ENCODE measurements around the gene MICAL2. TPM values are rescaled to one million over a fixed set of nuclear protein-coding genes. Genes with fewer than 3 reads are reported as not detected.

MICAL2 gene
- total RNA-seq, 1 donor from 2014 or later: 0.27 TPM

GRCh38 chr11:12245091-12245490 lies 134.7 kb downstream of the MICAL2 start:
- Mint-ChIP-seq H3K27me3 (peaks cover 2% of the 10 kb centered on the region), H3K36me3 (ENCODE audit: low read depth) (no peaks in the 10 kb centered on the region), H3K9me3 (no peaks in the 10 kb centered on the region), H3K27ac (no peak overlapping the region), H3K4me1 (no peaks in the 10 kb centered on the region), H3K4me3 (no peak overlapping the region)
- CTCF ChIA-PET: no interaction called here
- DNase-seq (no peak), ATAC-seq (ENCODE audit: low read depth) (no peak)
- TF ChIP-seq CTCF (IDR thresholded peaks at IDR 0.05): no peak
- POLR2A ChIA-PET: no interaction called here
- intact Hi-C loops (cut with micrococcal nuclease): no loop called here

DNA sequence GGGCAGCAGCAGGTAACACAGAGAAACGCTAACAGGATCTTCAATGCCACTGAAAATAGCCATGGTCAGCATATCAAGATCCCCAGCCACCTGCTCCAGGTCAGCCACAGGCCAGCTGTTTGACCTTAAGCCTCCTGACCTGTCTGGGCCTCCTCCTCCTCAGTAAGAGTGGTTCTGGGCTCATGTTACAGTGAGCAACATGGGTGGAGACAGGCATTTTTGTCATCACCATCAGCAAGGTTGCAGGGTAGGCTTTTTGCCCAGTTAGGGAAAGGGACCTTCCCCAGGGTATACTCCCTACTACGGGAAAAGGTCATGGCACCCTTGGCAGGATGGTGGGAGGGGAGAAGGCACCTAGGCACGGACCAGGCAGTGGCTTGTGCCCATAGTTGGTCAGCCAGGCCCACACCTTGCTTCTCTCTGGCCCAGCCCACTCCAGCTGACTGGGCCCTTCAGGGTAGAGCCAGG lies 135.2 kb downstream of the MICAL2 start:
- no peak overlapping the region for H3K27ac Mint-ChIP-seq
- H3K36me3 Mint-ChIP-seq (ENCODE audit: low read depth): no peaks in the 10 kb centered on the region
- no peak for TF ChIP-seq CTCF (IDR thresholded peaks at IDR 0.05)
- DNase-seq: no peak
- ATAC-seq (ENCODE audit: low read depth): no peak
- no peaks in the 10 kb centered on the region for H3K4me1 Mint-ChIP-seq
- CTCF ChIA-PET: no interaction called here
- H3K4me3 Mint-ChIP-seq: no peak overlapping the region
- no peaks in the 10 kb centered on the region for H3K9me3 Mint-ChIP-seq
- POLR2A ChIA-PET: no interaction called here
- H3K27me3 Mint-ChIP-seq: peaks cover 2% of the 10 kb centered on the region
- intact Hi-C loops (cut with micrococcal nuclease): no loop called here

GRCh38 chr11:12246147-12246546 lies 135.8 kb downstream of the MICAL2 start:
- ATAC-seq (ENCODE audit: low read depth): no peak
- Mint-ChIP-seq H3K27me3 (peaks cover 2% of the 10 kb centered on the region), H3K4me3 (no peak overlapping the region), H3K9me3 (no peaks in the 10 kb centered on the region), H3K36me3 (ENCODE audit: low read depth) (no peaks in the 10 kb centered on the region), H3K27ac (no peak overlapping the region), H3K4me1 (no peaks in the 10 kb centered on the region)
- ChIA-PET POLR2A (no interaction called here), CTCF (no interaction called here)
- DNase-seq: no peak
- TF ChIP-seq CTCF (IDR thresholded peaks at IDR 0.05): no peak
- intact Hi-C loops (cut with micrococcal nuclease): no loop called here

- Mint-ChIP-seq H3K4me3 (no peak overlapping the region), H3K36me3 (ENCODE audit: low read depth) (no peaks in the 10 kb centered on the region), H3K9me3 (no peaks in the 10 kb centered on the region), H3K4me1 (no peaks in the 10 kb centered on the region), H3K27ac (no peak overlapping the region), H3K27me3 (peaks cover 2% of the 10 kb centered on the region)
- intact Hi-C loops (cut with micrococcal nuclease): no loop called here
- no peak for TF ChIP-seq CTCF (IDR thresholded peaks at IDR 0.05)
- ChIA-PET POLR2A (no interaction called here), CTCF (no interaction called here)
- DNase-seq: no peak
- no peak for ATAC-seq (ENCODE audit: low read depth)
Measured at GRCh38 chr11:12246989-12247388, 136.6 kb downstream of the MICAL2 start.

GRCh38 chr11:12247543-12248254 lies 137.3 kb downstream of the MICAL2 start:
- ChIA-PET POLR2A (no interaction called here), CTCF (no interaction called here)
- no peak for ATAC-seq (ENCODE audit: low read depth)
- Mint-ChIP-seq H3K4me1 (no peaks in the 10 kb centered on the region), H3K9me3 (no peaks in the 10 kb centered on the region), H3K27ac (no peak overlapping the region), H3K36me3 (ENCODE audit: low read depth) (no peaks in the 10 kb centered on the region), H3K4me3 (no peak overlapping the region), H3K27me3 (no peaks in the 10 kb centered on the region)
- no peak for TF ChIP-seq CTCF (IDR thresholded peaks at IDR 0.05)
- intact Hi-C loops (cut with micrococcal nuclease): no loop called here
- DNase-seq: no peak

Measured in activated B cell treated with CpG ODN at 0.5 μM for 24 hours (primary cell).